ENCODE data around the gene VCL. TPM values are rescaled to one million over a fixed set of nuclear protein-coding genes. Genes with fewer than 3 reads are reported as not detected.
A peak's percentile ranks its signal among the peaks of the same experiment; 100 is the strongest.

Gene VCL
- total and polyA plus RNA-seq, 9 of the 15 experiments (the other 6 are each of a cell fraction or from before 2014, with no cell fraction given): 29.8 to 186 (median 76.4) TPM

GRCh38 chr10:74026428-74027015 is 28.6 kb downstream of the VCL start (continued):
- peak; percentile 62; the same call in 1 of the 2 replicates for TF ChIP-seq MTA1 (IDR thresholded peaks at IDR 0.05; ENCODE audit: borderline replicate concordance)
- peak; percentile 92 for TF ChIP-seq ATF3 (IDR thresholded peaks at IDR 0.05)
- TF ChIP-seq ATF3 (CRISPR knock-in tag; conservative IDR thresholded peaks at IDR 0.05): no peak
- TF ChIP-seq FOXJ2 (tag; IDR thresholded peaks at IDR 0.05): peak; percentile 89
- no peak for TF ChIP-seq SIX5 (IDR thresholded peaks at IDR 0.05; ENCODE audit: borderline replicate concordance in 1 of 2, insufficient read depth in 1 of 2, low read depth in 1 of 2, low read length in 2 of 2)
- peak in 1 of 2 experiments; percentile 46; a peak in 1 of 4 replicates for TF ChIP-seq MAZ (CRISPR knock-in tag; conservative IDR thresholded peaks at IDR 0.05 in 1 of 2, IDR thresholded peaks at IDR 0.05 in 1 of 2)
- peak; percentile 79; the same call in 1 of the 2 replicates for TF ChIP-seq DPF2 (IDR thresholded peaks at IDR 0.05)
- TF ChIP-seq KLF16 (IDR thresholded peaks at IDR 0.05): no peak
- peak; percentile 78 for TF ChIP-seq ARID1B (IDR thresholded peaks at IDR 0.05)
- 0 out of 2 replicates have a peak, but pooled peaks have one; percentile 75 for TF ChIP-seq ARID3A (IDR thresholded peaks at IDR 0.05; ENCODE audit: borderline replicate concordance, low read depth, low read length)
- TF ChIP-seq E2F8 (IDR thresholded peaks at IDR 0.05; ENCODE audit: low read depth, partially characterized antibody): peak; percentile 11
- peak; percentile 84; the same call in 1 of the 2 replicates for TF ChIP-seq SMARCE1 (IDR thresholded peaks at IDR 0.05)
- peak; percentile 42; the same call in 1 of the 2 replicates for TF ChIP-seq E4F1 (CRISPR knock-in tag; IDR thresholded peaks at IDR 0.05; ENCODE audit: borderline replicate concordance)

All from K562 (cell line).